Stimulated activated naive CD8-positive, alpha-beta T cell treated with anti-CD3 and anti-CD28 coated beads, Interleukin-15, amount 100 ng/mL, for 72 hours (primary cell): Measurements from ENCODE around the gene TMEM151B.

Source experiments
- ATAC-seq: fragments of 150-1000 bp; cut with Tn5 transposase; 2 replicates; pipeline ENCODE4 v1.10.0; 2021; ENCODE audit warnings: mild to moderate bottlenecking, moderate library complexity
- DNase-seq, 2 donors: peaks; one replicate each; pipeline ENCODE4 v3.0.0; 2021 to 2022
- H3K27ac Mint-ChIP-seq, 2 donors: one replicate each; pipeline ENCODE4 v1.8.0; 2022; ENCODE audit warnings: mild to moderate bottlenecking in 2 of 2, mixed read lengths in 2 of 2, moderate library complexity in 2 of 2
- H3K27me3 Mint-ChIP-seq: one replicate; pipeline ENCODE4 v1.8.0; 2022; ENCODE audit warnings: mixed read lengths
- H3K4me1 Mint-ChIP-seq: one replicate; pipeline ENCODE4 v1.8.0; 2022; ENCODE audit warnings: mild to moderate bottlenecking, mixed read lengths
- H3K4me3 Mint-ChIP-seq, 2 donors: one replicate each; pipeline ENCODE4 v1.8.0; 2022; ENCODE audit warnings: mild to moderate bottlenecking in 2 of 2, mixed read lengths in 2 of 2, moderate library complexity in 1 of 2
- H3K9me3 Mint-ChIP-seq, 2 donors: one replicate each; pipeline ENCODE4 v1.8.0; 2022; ENCODE audit warnings: mixed read lengths in 2 of 2

The TMEM151B gene

GRCh38 chr6:44269921-44270525, at the start of gene TMEM151B:
TMEM151B (plus strand) TSS chr6:44270450; CDS start chr6:44270743, 293 bp downstream.
- Mint-ChIP-seq H3K9me3 (no peaks in the 10 kb centered on the region), H3K4me1 (peaks cover 44% of the 10 kb centered on the region), H3K4me3 (peak within 1 kb of the TSS; percentile 70 to 77), H3K27ac (no peak within 1 kb of the TSS), H3K27me3 (peaks cover 71% of the 10 kb centered on the region)
- ATAC-seq (no peak), DNase-seq (no peak)

- Mint-ChIP-seq H3K4me3 (no peak overlapping the region), H3K4me1 (peaks cover 64% of the 10 kb centered on the region)
These were observed 49.3 kb upstream of the TMEM151B start for GRCh38 chr6:44220913-44221290.

GRCh38 chr6:44221291-44221960, 48.8 kb upstream of the TMEM151B start:
- DNase-seq: peak; percentile 74 to 81
- H3K4me1 Mint-ChIP-seq: peaks cover 69% of the 10 kb centered on the region
- H3K27me3 Mint-ChIP-seq: no peaks in the 10 kb centered on the region
- ATAC-seq: peak; percentile 77
- H3K27ac Mint-ChIP-seq: peak overlapping the region in 1 of 2 donors; percentile 4
- H3K4me3 Mint-ChIP-seq: peak overlapping the region; percentile 9 to 16
- H3K9me3 Mint-ChIP-seq: no peaks in the 10 kb centered on the region

More at GRCh38 chr6:44220913-44221290, 49.3 kb upstream of the TMEM151B start:
- H3K9me3 Mint-ChIP-seq: no peaks in the 10 kb centered on the region
- no peak for DNase-seq
- peak overlapping the region in 1 of 2 donors; percentile 4 for H3K27ac Mint-ChIP-seq
- no peaks in the 10 kb centered on the region for H3K27me3 Mint-ChIP-seq
- no peak for ATAC-seq

GRCh38 chr6:44221961-44222335, 48.3 kb upstream of the TMEM151B start:
- Mint-ChIP-seq H3K27me3 (no peaks in the 10 kb centered on the region), H3K4me3 (peak overlapping the region; percentile 9 to 16), H3K4me1 (peaks cover 74% of the 10 kb centered on the region), H3K9me3 (no peaks in the 10 kb centered on the region), H3K27ac (no peak overlapping the region)
- DNase-seq (no peak), ATAC-seq (no peak)

- no peak for DNase-seq
- ATAC-seq: no peak
- peaks cover 81% of the 10 kb centered on the region for H3K4me1 Mint-ChIP-seq
These were observed 47.5 kb upstream of the TMEM151B start for GRCh38 chr6:44222486-44223318.

GRCh38 chr6:44223319-44224028, 46.8 kb upstream of the TMEM151B start, which contains the start of gene SLC29A1:
SLC29A1 (plus strand) TSS chr6:44223595; CDS start chr6:44227314, 3,719 bp downstream.
- no peaks in the 10 kb centered on the region for H3K9me3 Mint-ChIP-seq
- peaks cover 78% of the 10 kb centered on the region for H3K4me1 Mint-ChIP-seq
- DNase-seq (peak; percentile 79 to 80), ATAC-seq (peak; percentile 76)
- H3K27me3 Mint-ChIP-seq: no peaks in the 10 kb centered on the region
- H3K27ac Mint-ChIP-seq: peak within 1 kb of the TSS; percentile 78 to 81
- peak within 1 kb of the TSS; percentile 88 to 89 for H3K4me3 Mint-ChIP-seq

More at GRCh38 chr6:44222486-44223318, 47.5 kb upstream of the TMEM151B start:
- H3K9me3 Mint-ChIP-seq: no peaks in the 10 kb centered on the region
- peak overlapping the region; percentile 76 to 78 for H3K27ac Mint-ChIP-seq
- H3K27me3 Mint-ChIP-seq: no peaks in the 10 kb centered on the region
- H3K4me3 Mint-ChIP-seq: peak overlapping the region; percentile 88 to 89

- peak in 1 of 2 donors; percentile 21 for DNase-seq
- H3K4me1 Mint-ChIP-seq: peaks cover 70% of the 10 kb centered on the region
- H3K27me3 Mint-ChIP-seq: no peaks in the 10 kb centered on the region
- peak overlapping the region; percentile 30 to 81 for H3K27ac Mint-ChIP-seq
- no peaks in the 10 kb centered on the region for H3K9me3 Mint-ChIP-seq
- ATAC-seq: peak; percentile 26
- peak overlapping the region; percentile 88 to 89 for H3K4me3 Mint-ChIP-seq
These were observed 46.0 kb upstream of the TMEM151B start for GRCh38 chr6:44224029-44224964.

- no peaks in the 10 kb centered on the region for H3K27me3 Mint-ChIP-seq
- H3K4me1 Mint-ChIP-seq: peaks cover 63% of the 10 kb centered on the region
- H3K4me3 Mint-ChIP-seq: peak overlapping the region; percentile 88 to 89
- no peaks in the 10 kb centered on the region for H3K9me3 Mint-ChIP-seq
- H3K27ac Mint-ChIP-seq: no peak overlapping the region
- no peak for DNase-seq
- no peak for ATAC-seq
These were observed 45.3 kb upstream of the TMEM151B start for GRCh38 chr6:44224965-44225305.

- Mint-ChIP-seq H3K27ac (no peak overlapping the region), H3K4me3 (peak overlapping the region in 1 of 2 donors; percentile 49), H3K9me3 (no peaks in the 10 kb centered on the region), H3K4me1 (peaks cover 62% of the 10 kb centered on the region), H3K27me3 (no peaks in the 10 kb centered on the region)
- no peak for DNase-seq
- no peak for ATAC-seq
These were observed 44.5 kb upstream of the TMEM151B start for GRCh38 chr6:44225579-44226325.

GRCh38 chr6:44226368-44227147, 43.7 kb upstream of the TMEM151B start:
- ATAC-seq (no peak), DNase-seq (no peak)
- H3K4me1 Mint-ChIP-seq: peaks cover 56% of the 10 kb centered on the region
- no peaks in the 10 kb centered on the region for H3K9me3 Mint-ChIP-seq
- H3K27ac Mint-ChIP-seq: peak overlapping the region in 1 of 2 donors; percentile 88
- H3K4me3 Mint-ChIP-seq: no peak overlapping the region
- no peaks in the 10 kb centered on the region for H3K27me3 Mint-ChIP-seq

GRCh38 chr6:44227148-44227793, 43.0 kb upstream of the TMEM151B start:
- Mint-ChIP-seq H3K27ac (no peak overlapping the region), H3K4me3 (no peak overlapping the region), H3K4me1 (peaks cover 49% of the 10 kb centered on the region), H3K9me3 (no peaks in the 10 kb centered on the region), H3K27me3 (no peaks in the 10 kb centered on the region)
- ATAC-seq (no peak), DNase-seq (no peak)

GRCh38 chr6:44228031-44228430, 42.2 kb upstream of the TMEM151B start:
- peaks cover 45% of the 10 kb centered on the region for H3K4me1 Mint-ChIP-seq
- DNase-seq: no peak
- H3K9me3 Mint-ChIP-seq: no peaks in the 10 kb centered on the region
- H3K4me3 Mint-ChIP-seq: no peak overlapping the region
- no peak for ATAC-seq
- H3K27me3 Mint-ChIP-seq: no peaks in the 10 kb centered on the region
- no peak overlapping the region for H3K27ac Mint-ChIP-seq

- Mint-ChIP-seq H3K9me3 (no peaks in the 10 kb centered on the region), H3K4me3 (no peak overlapping the region), H3K27ac (peak overlapping the region in 1 of 2 donors; percentile 55), H3K27me3 (no peaks in the 10 kb centered on the region), H3K4me1 (peaks cover 43% of the 10 kb centered on the region)
- ATAC-seq: no peak
- no peak for DNase-seq
These were observed 41.8 kb upstream of the TMEM151B start for GRCh38 chr6:44228433-44228832.
